ENCODE measurements around the gene AUTS2. TPM values are rescaled to one million over a fixed set of nuclear protein-coding genes. Genes with fewer than 3 reads are reported as not detected.

AUTS2 gene
- total and polyA plus RNA-seq, 10 of the 15 experiments (the other 5 are each of a cell fraction or from before 2014, with no cell fraction given) = 6.4 to 55.6 (median 21.6) TPM

DNA sequence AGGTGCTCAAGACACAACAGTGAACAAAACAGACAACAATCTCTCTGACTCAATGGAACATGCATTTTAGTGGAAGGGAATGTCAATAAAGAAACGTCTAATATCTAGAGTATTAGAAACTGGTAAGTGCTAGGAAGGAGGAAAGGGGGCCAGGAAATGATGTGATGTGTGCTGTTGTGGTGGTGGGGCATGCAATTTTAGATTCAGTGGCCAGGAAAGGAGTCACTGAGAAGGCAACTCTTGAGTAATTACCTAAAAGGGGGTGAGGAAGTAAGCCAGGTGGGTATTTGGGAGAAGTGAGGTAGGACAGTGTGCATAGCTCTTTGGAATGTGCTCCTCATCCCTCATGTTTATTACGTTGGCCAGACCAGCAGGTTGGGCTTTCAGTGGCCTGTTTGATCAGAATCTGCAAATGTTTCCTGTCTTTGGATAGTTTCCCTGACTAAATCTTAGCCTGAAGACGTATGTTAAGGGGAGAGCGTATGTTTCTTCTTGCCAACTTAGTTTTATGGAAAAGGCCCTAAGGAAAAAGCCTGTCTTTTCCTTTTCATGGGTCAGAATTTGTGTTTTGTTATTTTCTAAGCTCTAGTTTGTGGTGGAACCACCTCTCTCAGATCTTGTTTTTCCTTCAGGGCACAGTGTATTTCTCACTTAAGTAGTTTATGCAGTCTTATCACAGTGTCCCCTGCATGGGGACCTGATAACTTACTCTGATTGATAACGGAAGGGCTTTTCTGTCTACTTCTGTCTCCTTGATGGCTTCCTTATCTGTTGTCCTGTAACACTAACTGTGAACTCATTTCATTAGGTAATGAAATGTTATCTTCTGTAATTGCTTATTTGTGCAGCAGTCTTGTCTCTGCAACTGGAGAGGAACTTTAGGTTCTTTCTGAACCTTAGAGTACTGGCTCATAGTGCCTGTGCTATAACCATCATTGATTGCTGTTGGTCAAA, 203.7 kb downstream of the AUTS2 start:
- Histone ChIP-seq H3K27me3 (replicated peaks in 1 of 2; ENCODE audit: control insufficient read depth in 2 of 2, insufficient read depth in 2 of 2, low read length in 1 of 2) (no peaks in the 10 kb centered on the region), H3K79me2 (ENCODE audit: control insufficient read depth, insufficient read depth, low read length) (peaks cover 2% of the 10 kb centered on the region), H3K4me2 (ENCODE audit: control insufficient read depth, insufficient read depth) (no peak overlapping the region), H3K4me3 (no peak overlapping the region), H3K36me3 (ENCODE audit: control insufficient read depth in 2 of 2, insufficient read depth in 2 of 2, low read length in 1 of 2) (no peaks in the 10 kb centered on the region), H3K27ac (ENCODE audit: control insufficient read depth, insufficient read depth) (no peak overlapping the region), H3K4me1 (ENCODE audit: control insufficient read depth, insufficient read depth, low read length) (peaks cover 45% of the 10 kb centered on the region), H3K9ac (ENCODE audit: control insufficient read depth, insufficient read depth, low read length) (no peak overlapping the region), H2AFZ (ENCODE audit: control insufficient read depth, low read depth, low read length) (no peak overlapping the region), H4K20me1 (ENCODE audit: control insufficient read depth, insufficient read depth) (no peaks in the 10 kb centered on the region), H3K9me3 (replicated peaks; ENCODE audit: control insufficient read depth, insufficient read depth, low read length) (no peaks in the 10 kb centered on the region; the same call in 2 of the 3 replicates)
- no peak for FAIRE-seq
- in situ Hi-C loops (cut with MboI) (loop anchor here (5.0 kb wide), 1 partner anchor 195 kb away; no protein-coding TSS in a partner anchor), intact Hi-C loops (cut with micrococcal nuclease; ENCODE audit: unreplicated experiment) (loop anchor here (5.0 to 10.0 kb wide), 3 partner anchors 105 to 963 kb away; no protein-coding TSS in a partner anchor)
- no peak for ATAC-seq
- no TSS peak for BruUV-seq (replicated peaks)
- RAD21 ChIA-PET (ENCODE audit: unreplicated experiment) = interaction anchor here (0.5 to 7.8 kb wide), 12 partner anchors 22 to 255 kb away, joined by 3 to 141 read pairs (median 8); no protein-coding TSS in a partner anchor
- SMC1A ChIA-PET (ENCODE audit: uncharacterized antibody, unreplicated experiment) = interaction anchor here (0.8 to 10.5 kb wide), 14 partner anchors 11 to 195 kb away, joined by 3 to 202 read pairs (median 4); no protein-coding TSS in a partner anchor
- WGBS (ENCODE audit: insufficient coverage, insufficient replicate concordance, low lambda C conversion rate, missing lambda C conversion rate) = 59% methylated on average over 5 of the region's 5 CpGs
- POLR2A ChIA-PET = interaction anchor here (1.3 to 1.4 kb wide), 2 partner anchors 42 to 62 kb away, joined by 3 to 10 read pairs; no protein-coding TSS in a partner anchor
- CTCF ChIA-PET = interaction anchor here (1.0 to 6.6 kb wide), 6 partner anchors 22 to 239 kb away, joined by 3 to 31 read pairs (median 4); no protein-coding TSS in a partner anchor
- TF ChIP-seq IKZF2 (IDR thresholded peaks at IDR 0.05) (peak; percentile 14 to 21; a peak in 2 of 4 replicates), ETV6 (conservative IDR thresholded peaks at IDR 0.05 in 1 of 2, IDR thresholded peaks at IDR 0.05 in 1 of 2; ENCODE audit: borderline replicate concordance in 1 of 2, low read depth in 1 of 2) (peak in 1 of 2 experiments; percentile 82; a peak in 2 of 4 replicates), CREB1 (IDR thresholded peaks at IDR 0.05; ENCODE audit: low read depth) (no peak), RAD51 (IDR thresholded peaks at IDR 0.05) (no peak), CEBPB (IDR thresholded peaks at IDR 0.05; ENCODE audit: borderline replicate concordance in 1 of 2, low read depth in 2 of 2, low read length in 2 of 2) (no peak), RUNX3 (IDR thresholded peaks at IDR 0.05; ENCODE audit: low read length) (0 out of 2 replicates have a peak, but pooled peaks have one; percentile 17), EED (IDR thresholded peaks at IDR 0.05; ENCODE audit: low read depth) (peak; percentile 72), POU2F2 (IDR thresholded peaks at IDR 0.05; ENCODE audit: borderline replicate concordance, low read depth, low read length) (no peak), TCF7 (IDR thresholded peaks at IDR 0.05; ENCODE audit: borderline replicate concordance) (no peak), HDGF (IDR thresholded peaks at IDR 0.05) (0 out of 2 replicates have a peak, but pooled peaks have one; percentile 18)
- DNase-seq (ENCODE audit: low read depth, low spot score) = no peak

Data from GM12878 (cell line).